Measurements from ENCODE around the gene DRAP1.
"Not testable (repeated sequence)": the region's sequence is repeated elsewhere in the genome, so short reads cannot be mapped to it uniquely, and the experiment has no call there.

Gene DRAP1

DNA sequence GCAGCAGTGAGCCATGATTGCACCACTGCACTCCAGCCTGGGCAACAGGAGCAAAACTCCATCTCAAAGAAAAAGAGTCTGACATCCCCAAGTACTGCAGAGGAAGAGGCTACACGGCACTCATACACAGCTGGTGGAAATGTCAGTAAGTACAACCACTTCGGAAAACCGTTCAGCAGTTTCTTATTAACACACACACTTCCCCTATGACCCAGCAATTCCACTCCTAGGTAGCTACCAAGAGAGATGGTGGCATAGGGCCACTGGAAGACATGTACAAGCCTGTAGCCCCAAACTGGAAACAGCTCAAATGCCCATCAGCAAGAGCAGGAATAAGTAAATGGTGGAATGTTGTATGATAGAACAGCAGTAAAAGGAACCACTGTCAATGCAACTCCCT lies 3.3 kb downstream of the DRAP1 start:
- DNase-seq (ENCODE audit: extremely low spot score, insufficient read length, low read depth) (no peak), FAIRE-seq (no peak)

DNA sequence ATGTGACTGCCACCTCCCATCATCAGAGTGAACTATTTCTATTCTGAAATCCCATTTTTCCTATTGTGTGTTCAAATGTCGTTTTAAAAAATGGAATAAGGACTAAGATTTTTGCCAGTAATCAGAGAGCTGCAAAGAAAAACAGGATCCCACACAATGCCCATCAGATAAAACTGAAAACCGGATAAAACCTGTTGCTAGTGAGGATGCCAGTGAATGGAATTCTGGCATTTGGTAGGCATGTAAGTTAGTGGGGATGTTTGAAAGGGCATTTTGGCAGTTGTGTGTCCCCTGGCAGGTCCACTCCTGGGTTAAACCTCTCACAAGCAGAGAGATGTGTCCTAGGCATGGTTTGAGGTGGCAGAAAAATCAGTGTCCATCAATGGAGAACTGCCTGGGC lies 6.2 kb downstream of the DRAP1 start:
- DNase-seq (ENCODE audit: extremely low spot score, insufficient read length, low read depth) (no peak), FAIRE-seq (no peak)

DNA sequence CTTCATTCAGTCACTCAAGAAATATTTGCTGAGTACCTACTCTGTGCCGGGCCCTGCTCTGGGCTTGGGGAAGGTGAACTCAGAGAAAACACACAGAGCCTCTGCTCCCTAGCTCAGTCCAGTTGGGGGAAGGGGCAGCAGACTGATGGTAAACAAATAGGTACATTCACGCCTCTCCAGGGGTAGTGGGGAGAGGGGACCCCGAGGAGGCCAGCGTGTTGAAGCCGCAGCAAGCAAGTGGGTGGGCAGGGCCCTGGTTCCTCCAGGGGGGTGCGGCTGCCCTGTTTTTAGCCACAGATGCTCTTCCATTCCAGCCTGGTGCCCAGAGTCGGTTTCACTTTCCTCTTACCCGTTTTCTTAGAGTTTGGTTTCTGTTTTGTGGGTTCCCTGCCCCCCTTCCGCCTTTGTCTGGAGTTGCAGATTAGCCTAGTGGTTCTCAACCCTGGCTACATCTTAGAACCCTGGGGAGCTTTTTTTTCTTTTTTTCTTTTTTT lies 8.7 kb downstream of the DRAP1 start:
- DNase-seq (ENCODE audit: extremely low spot score, insufficient read length, low read depth) (peak; percentile 76), FAIRE-seq (peak; percentile 93)

DNA sequence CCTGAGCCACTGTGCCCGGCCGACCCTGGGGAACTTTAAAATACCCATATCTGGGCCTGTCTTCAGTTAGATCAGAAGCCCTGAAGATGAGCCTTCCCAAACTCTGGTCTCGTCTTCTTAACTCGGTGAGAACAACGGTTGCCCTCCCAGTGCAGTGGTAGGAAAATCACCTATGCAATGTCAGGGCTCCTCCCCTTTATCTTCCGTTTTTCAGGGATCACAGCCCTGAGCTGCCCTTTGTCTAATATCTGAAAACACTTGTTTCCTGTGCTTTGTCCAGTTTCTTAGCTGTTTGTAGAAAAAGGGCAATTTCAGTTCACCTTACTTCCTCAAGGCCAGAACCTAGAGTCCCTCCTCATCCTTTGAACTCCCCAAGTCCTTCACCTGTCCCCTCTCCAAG lies 9.4 kb downstream of the DRAP1 start:
- FAIRE-seq (peak; percentile 69), DNase-seq (ENCODE audit: extremely low spot score, insufficient read length, low read depth) (no peak)

DNA sequence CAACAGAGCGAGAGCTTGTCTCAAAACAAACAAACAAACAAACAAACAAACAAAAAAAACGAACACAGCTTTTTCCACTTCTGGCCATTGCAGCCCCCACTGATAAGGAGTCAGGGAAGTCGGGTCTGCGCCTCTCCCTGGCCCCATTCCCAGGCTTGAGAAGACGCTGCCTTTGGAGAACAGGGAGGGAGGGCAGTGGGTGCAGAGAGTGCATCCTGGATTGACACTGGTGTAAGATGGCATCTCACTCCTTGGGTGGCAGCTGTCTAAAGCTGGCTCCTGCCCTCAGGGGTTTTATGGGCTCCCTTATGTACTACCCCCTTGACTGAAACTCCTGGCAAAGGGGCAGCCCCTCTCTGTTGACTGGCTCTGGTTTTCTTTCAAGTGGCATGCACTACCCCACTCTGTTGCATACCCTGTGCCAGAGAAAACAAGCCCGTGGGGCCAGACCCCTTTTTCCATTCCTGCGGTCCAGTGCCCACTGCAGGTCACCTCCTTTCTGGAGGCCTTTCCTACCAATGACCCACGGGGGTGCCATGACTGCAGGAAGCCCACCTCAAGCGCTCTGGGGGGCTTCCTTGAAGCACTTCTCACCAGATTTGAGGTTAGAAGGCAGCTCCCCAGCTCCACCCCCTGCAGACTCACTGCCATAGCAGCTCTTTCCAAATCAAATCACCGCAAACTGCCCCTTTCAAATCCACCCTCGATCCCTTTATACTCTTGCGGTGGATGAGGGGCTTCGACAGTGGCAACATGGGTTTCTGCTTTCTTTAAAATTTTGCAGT lies 12.7 kb downstream of the DRAP1 start:
- no peak for FAIRE-seq
- no peak for DNase-seq (ENCODE audit: extremely low spot score, insufficient read length, low read depth)

DNA sequence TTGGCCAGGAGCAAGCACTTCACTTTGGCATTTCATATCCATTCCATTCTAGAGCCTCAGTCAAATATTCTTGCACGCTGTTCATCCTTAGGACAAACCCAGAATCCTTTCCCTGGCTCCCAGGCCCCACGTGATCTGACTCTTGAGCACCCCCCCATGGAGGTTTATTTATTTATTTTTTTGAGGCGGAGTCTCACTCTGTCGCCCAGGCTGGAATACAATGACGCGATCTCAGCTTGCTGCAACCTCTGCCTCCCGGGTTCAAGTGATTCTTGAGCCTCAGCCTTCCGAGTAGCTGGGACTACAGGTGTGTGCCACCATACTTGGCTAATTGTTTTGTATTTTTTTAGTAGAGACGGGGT lies 13.3 kb downstream of the DRAP1 start:
- FAIRE-seq = no peak

DNA sequence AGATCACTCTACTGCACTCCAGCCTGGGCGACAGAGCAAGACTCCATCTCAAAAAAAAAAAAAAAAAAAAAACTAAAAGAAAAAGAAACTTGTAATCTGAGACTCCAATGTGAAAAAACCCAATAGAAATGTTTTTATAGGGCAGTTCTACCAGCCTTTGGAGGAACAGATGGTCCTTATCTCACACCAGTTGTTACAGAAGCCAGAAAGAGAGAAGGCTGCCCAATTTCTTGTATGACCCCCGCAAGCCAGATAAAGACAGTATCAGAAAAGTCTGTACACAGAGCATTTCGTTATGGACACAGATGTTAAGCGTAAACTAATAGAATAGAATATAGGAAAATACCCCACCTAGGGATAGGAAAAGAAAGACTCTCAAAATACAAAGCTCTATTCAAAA lies 14.8 kb downstream of the DRAP1 start:
- no peak for FAIRE-seq
- DNase-seq (ENCODE audit: extremely low spot score, insufficient read length, low read depth) = no peak

More for the DNA sequence above, 13.3 kb downstream of the DRAP1 start:
- DNase-seq (ENCODE audit: extremely low spot score, insufficient read length, low read depth) = no peak

DNA sequence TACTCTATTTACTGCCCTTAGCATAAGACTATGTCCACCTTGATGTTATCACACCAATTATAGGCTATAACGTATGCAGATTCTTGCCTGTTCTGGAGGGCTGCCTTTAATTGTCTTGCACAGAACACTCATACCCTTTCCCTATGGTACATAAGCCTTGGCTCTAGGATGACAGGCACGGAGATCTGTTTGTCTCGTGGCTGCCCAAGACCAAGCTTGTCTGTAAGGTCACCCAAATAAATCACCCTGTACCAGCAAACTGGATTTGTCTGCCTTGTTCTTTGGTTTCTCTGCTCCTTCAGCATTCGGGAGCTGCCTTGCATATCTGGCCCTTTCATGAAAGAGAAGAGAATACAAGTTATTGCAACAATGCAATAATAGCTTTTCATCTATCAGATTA lies 18.5 kb downstream of the DRAP1 start:
- no peak for DNase-seq (ENCODE audit: extremely low spot score, insufficient read length, low read depth)
- FAIRE-seq = no peak

DNA sequence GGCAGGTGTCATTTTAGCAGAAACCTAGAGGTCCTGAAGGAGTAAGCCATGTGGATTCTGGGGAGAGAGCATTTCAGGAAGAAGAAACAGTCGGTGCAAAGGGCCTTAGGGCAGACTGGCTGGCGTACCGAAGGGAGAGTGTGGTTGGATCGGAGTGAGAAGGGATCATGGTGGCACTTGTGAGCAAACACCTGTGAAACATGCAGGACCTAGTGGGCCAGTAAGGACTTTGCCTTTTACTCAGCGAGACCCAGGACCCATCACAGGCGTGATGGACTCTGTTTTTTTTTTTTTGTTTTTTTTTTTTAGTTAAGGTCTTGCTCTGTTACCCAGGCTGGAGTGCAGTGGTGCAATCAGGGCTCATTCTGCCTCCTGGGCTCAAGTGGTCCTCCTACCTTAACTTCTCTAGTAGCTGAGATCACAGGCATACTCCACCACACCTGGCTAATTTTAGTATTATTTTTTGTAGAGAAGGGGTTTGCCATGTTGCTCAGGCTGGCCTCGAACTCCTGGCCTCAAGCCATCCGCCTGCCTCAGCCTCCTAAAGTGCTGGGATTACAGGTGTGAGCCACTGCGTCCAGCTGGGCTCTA lies 22.6 kb downstream of the DRAP1 start:
- FAIRE-seq = no peak
- DNase-seq (ENCODE audit: extremely low spot score, insufficient read length, low read depth) = no peak

DNA sequence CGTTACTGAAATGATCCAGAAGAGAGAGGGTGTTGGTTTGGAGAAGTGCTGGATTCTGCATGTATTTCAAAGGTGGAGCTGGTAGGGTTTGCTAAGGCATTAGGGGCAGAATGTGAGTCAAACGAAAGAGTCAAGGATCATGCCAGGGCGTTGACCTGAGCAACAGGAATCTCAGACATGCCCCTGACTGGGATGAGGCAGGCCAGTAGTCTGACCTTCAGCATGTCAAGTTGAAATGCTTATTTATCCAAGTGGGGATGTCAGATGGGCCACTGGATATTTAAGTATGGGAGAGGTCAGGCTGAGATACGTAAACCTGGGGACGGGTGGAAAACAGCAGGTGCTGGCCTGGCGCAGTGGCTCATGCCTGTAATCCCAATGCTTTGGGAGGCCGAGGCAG lies 23.3 kb downstream of the DRAP1 start:
- DNase-seq (ENCODE audit: extremely low spot score, insufficient read length, low read depth) (no peak), FAIRE-seq (no peak)

DNA sequence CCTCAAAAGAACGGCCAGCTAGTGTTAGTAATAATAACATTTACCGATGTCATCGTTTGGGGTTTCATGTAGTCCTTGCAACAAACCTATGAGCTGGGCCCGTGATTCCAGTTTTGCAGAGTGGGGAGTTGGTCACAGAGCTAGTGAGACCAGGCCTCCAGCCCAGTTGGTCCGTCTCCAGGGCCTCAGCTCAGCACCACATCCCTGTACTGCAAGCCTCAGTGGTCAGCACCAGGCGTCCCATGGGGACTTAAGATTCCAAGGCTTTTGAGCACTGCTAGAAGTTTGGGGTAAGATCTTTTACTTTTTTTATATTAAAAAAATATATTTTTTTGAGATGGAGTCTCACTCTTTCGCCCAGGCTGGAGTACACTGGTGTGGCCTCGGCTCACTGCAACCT lies 25.0 kb downstream of the DRAP1 start:
- FAIRE-seq (no peak), DNase-seq (ENCODE audit: extremely low spot score, insufficient read length, low read depth) (no peak)

DNA sequence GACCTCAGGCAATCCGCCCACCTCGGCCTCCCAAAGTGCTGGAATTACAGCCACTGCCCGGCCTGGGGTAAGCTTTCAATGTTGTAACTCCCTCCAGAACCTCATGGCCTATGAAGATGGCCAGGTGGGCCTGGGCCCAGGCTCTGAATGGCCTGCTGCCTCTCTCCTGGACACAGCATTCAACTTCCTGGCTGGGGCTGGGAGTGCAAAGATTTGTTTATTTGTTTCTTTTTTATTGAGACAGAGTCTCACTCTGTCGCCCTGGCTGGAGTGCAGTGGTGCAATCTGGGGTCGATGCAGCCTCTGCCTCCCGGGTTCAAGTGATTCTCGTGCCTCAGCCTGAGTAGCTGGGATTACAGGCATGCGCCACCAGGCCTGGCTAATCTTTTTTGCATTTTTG lies 25.5 kb downstream of the DRAP1 start:
- FAIRE-seq (no peak), DNase-seq (ENCODE audit: extremely low spot score, insufficient read length, low read depth) (no peak)

DNA sequence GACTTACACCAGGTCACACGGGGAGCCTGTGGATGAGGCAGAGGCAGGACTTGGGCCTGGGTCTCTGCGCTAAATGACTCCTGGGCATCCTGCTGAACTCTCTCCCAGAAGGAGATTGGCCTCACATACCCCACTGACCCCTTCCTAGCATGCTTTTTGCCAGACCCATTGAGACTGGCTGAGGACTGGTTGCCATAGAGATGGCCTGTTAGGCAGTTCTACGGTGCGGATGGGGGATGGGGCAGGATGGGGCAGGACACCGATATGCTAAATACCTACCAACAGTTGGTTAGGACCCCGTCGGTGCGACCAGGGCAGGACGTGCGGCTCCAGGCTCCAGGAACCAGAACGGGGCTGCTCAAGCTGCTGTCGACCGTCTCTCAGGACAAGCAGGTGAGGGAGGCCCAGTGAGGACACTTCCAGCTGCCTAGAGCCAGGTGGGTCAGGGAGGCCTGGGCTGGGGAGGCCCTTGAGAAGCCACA lies 26.2 kb downstream of the DRAP1 start, which contains the start of gene TSGA10IP:
TSS of gene TSGA10IP (plus strand) at position 51 of the 482 bp plus-strand sequence. CDS start at position 247, 196 bp downstream.
- FAIRE-seq (no peak), DNase-seq (ENCODE audit: extremely low spot score, insufficient read length, low read depth) (no peak)

DNA sequence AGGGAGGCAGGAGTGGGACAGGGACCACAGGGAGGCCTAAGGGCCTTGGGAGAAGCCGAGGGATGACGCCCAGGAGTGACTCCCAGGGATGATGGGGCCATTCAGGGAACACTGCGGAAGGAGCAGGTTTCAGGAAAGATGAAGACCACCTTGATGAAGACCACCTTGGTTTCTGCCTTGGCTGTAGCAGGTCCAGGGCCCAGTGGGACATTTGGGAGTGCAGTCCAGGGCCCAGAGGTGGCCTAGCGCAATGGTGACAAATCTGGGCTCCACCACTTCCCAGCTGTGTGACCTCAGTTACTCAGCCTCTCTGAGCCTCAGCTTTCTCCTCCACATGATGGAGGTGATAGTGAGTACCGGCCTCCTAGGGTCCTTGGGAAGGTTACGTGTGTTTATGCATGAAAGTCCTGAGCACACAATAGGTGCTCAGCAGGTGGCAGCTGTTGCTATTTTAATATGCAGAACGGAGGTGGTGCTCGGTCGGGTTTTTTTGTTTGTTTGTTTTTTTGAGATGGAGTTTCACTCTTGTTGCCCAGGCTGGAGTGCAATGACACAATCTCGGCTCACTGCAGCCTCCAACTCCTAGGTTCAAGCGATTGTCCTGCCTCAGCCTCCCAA lies 26.8 kb downstream of the DRAP1 start:
- DNase-seq (ENCODE audit: extremely low spot score, insufficient read length, low read depth) (no peak), FAIRE-seq (no peak)

DNA sequence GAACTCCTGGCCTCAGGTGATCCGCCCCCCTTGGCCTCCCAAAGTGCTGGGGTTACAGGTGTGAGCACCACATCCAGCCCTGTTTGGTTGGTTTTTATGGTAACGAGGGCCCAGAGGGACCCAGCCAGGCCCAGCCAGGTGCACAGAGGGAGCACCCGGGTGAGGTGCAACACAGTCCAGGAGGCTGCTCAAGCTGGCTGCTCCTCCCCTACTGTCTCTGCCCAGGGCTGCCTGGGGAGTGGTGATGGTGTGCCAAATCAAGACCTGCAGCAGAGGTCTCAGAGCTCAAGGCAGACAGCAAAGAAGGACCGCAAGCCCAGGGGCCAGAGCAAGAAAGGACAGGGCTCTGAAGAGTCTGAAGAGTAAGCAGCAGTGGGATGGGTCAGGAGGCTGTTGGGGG lies 27.4 kb downstream of the DRAP1 start:
- DNase-seq (ENCODE audit: extremely low spot score, insufficient read length, low read depth) = no peak
- FAIRE-seq = no peak

DNA sequence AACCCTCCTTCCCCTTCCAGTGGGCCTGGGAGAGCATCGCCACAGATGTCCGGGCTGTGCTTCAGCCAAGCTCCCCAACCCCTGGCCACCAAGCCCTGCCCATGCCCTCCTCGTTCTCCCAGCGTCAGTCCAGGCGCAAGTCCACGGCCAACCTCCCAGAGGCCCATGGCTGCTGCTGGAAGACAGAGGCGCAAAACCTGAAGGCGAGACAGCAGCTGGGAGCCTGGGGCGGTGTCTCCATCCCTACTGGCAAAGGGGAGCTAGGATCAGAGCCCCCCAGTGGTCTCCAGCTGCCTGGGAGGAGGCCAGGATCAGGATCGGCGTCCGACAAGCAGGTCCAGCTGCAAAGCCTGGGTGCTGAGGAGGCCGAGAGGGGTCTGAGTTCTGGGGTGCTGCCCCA lies 27.9 kb downstream of the DRAP1 start:
- no peak for FAIRE-seq

DNA sequence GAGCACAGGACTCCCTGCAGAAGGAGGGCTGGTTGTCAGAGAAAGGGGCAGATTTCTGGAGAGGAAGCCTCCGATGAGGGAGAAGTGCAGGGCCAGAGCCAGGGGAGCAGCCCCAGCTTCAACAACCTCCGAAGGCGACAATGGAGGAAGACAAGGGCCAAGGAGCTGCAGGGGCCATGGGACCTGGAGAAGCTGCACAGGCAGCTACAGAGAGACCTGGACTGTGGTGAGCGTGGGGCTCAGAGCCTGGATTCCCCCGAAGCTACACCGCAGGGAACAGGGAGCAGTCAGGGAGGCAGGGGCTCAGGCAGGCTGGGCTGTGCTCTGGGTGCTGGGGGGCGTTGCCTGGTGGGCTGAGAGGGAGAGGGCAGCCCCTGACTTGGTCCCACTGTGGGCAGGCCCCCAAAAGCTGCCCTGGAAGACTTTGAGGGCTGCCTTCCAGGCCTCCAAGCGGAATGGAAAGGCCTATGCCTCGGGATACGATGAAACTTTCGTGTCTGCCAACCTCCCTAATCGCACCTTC lies 28.4 kb downstream of the DRAP1 start:
- DNase-seq (ENCODE audit: extremely low spot score, insufficient read length, low read depth) = no peak
- FAIRE-seq = no peak

More for the DNA sequence above, 27.9 kb downstream of the DRAP1 start:
- DNase-seq (ENCODE audit: extremely low spot score, insufficient read length, low read depth) = no peak

DNA sequence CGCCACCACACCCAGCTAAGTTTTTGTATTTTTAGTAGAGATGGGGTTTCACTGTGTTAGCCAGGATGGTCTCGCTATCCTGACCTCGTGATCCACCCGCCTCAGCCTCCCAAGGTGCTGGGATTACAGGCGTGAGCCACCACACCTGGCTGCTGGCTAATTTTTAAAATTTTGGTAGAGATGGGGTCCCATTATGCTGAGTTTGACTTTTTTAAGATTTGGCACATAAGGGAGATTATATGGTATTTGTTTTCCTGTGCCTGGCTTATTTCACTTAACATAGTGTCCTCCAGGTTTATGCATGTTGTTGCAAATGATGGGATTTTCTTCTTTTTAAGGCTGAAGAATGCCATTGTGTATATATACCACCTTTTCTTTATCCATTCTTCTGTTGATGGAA lies 31.5 kb downstream of the DRAP1 start:
- not testable (repeated sequence) for FAIRE-seq; DNase-seq (ENCODE audit: extremely low spot score, insufficient read length, low read depth)

DNA sequence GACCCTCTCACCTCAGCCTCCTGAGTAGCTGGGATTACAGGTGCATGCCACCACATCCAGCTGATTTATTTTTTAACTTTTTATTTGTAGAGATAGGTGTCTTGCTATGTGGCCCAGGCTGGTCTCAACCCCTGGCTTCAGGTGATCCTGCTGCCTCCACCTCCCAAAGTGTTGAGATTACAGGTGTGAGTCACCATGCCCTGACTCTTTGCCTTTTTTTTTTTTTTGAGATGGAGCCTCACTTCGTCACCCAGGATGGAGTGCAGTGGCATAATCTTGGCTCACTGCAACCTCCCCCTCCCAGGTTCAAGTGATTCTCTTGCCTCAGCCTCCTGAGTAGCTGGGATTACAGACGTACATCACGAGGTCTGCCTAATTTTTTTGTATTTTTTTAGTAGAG lies 32.4 kb downstream of the DRAP1 start:
- not testable (repeated sequence) for FAIRE-seq

DNA sequence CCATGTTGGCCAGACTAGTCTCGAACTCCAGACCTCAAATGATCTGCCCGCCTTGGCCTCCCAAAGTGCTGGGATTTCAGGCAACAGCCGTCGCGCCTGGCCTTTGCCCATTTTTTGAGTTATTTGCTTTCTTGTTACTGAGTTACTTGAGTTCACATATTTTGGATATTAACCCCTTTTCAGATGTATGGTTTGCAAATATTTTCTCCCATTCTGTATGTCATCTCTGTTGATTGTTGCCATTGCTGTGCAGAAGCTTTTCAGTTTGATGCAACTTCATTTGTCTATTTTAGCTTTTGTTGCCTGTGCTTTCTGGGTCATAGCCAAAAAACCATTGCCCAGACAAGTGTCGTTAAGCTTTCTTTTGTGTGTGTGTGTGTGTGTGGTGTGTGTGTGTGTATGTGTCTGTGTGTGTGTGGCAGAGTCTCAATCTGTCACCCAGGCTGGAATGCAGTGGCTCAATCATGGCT lies 32.9 kb downstream of the DRAP1 start:
- FAIRE-seq (no peak), DNase-seq (ENCODE audit: extremely low spot score, insufficient read length, low read depth) (no peak)

More for the DNA sequence above, 32.4 kb downstream of the DRAP1 start:
- not testable (repeated sequence) for DNase-seq (ENCODE audit: extremely low spot score, insufficient read length, low read depth)

DNA sequence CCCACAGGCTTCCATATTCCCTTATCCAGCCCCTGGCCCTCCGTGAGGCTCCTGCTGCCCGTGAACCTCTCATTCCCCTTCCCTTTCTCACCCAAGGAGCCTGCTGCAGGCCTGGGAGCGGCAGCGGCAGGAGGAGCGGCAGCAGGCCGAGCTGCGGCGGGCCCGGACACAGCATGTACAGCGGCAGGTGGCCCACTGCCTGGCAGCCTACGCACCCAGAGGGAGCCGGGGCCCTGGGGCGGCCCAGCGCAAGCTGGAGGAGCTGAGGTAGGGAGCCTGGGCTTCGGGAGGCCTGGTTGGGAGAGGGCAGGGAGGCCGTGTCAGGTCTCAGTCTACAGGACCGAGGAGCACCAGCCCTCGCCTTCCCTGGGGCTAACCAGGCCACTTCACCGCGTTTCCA lies 34.2 kb downstream of the DRAP1 start:
- FAIRE-seq (no peak), DNase-seq (ENCODE audit: extremely low spot score, insufficient read length, low read depth) (no peak)
